HUES48 (cell line): ENCODE results near the gene CD22.

Source experiments
- H3K27ac ChIP-seq: one replicate; pipeline ENCODE4 v1.7.0; 2013; ENCODE audit warnings: low read depth, low read length, inconsistent platforms
- H3K27me3 ChIP-seq: 2 replicates; pipeline ENCODE4 v1.6.1; 2013; ENCODE audit warnings: mild to moderate bottlenecking, low read length; ENCODE audit not compliant: control insufficient read depth, insufficient read depth
- H3K36me3 ChIP-seq: 2 replicates; pipeline ENCODE4 v1.6.1; 2013; ENCODE audit warnings: low read length; ENCODE audit not compliant: control insufficient read depth, insufficient read depth
- H3K4me1 ChIP-seq: 2 replicates; pipeline ENCODE4 v1.6.1; 2013; ENCODE audit warnings: mild to moderate bottlenecking, low read length; ENCODE audit not compliant: control insufficient read depth, insufficient read depth
- H3K4me3 ChIP-seq: 2 replicates; pipeline ENCODE4 v1.5.1; 2013; ENCODE audit warnings: mild to moderate bottlenecking, low read depth, low read length
- H3K9ac ChIP-seq: 2 replicates; pipeline ENCODE4 v1.6.1; 2013; ENCODE audit warnings: mild to moderate bottlenecking, low read depth, low read length, moderate library complexity
- H3K9me3 ChIP-seq: 2 replicates; pipeline ENCODE4 v1.6.1; 2013; ENCODE audit warnings: low read length; ENCODE audit not compliant: control insufficient read depth, insufficient read depth

CD22 gene

DNA sequence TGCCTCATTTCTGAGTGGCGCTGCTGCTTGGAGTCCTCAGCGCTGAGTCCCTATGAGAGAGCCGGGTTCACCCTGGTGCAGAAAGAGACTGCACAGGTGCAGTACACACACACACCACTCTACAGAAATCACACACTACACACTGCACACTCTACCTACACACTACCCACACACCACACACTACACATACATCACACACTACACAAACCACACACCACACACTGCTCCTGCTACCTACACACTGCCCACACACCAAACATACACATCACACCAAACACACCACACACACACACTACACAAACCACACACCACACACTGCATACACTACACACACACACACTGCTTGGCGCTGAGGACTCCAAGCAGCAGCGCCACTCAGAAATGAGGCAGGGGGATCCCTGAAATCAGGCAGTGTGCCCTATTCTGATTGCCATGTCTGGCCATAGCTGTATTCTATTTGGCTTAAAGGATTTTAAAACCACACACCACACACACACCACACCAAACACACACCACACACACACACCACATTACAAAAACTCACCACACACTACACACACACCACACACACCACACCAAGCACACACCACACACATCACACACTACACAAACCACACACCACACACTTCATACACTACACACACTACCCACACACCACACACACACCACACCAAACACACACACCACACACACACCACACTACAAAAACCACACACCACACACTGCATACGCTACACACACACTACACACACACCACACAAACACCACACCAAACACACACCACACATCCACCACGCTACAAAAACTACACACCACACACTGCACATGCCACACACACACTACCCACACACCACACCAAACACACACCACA, 32.1 kb upstream of the CD22 start:
- no peak overlapping the region for H3K27ac ChIP-seq
- no peak overlapping the region for H3K9ac ChIP-seq
- peaks cover 4% of the 10 kb centered on the region for H3K4me1 ChIP-seq
- no peaks in the 10 kb centered on the region for H3K27me3 ChIP-seq
- no peak overlapping the region for H3K4me3 ChIP-seq
- H3K9me3 ChIP-seq, result no peaks in the 10 kb centered on the region
- no peaks in the 10 kb centered on the region for H3K36me3 ChIP-seq

DNA sequence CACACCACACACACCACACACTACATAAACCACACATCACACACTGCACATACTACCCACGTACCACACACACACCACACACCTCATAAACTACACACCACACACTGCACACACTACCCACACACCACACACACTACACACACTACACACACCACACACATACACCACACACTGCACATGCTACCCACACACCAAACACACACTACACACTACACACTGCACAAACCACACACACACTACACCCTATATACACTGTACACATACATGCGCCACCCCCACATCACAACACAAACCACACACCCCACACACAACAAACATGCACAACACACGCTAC, 31.5 kb upstream of the CD22 start:
- no peak overlapping the region for H3K27ac ChIP-seq
- peaks cover 4% of the 10 kb centered on the region for H3K4me1 ChIP-seq
- H3K27me3 ChIP-seq, result no peaks in the 10 kb centered on the region
- H3K9me3 ChIP-seq, result no peaks in the 10 kb centered on the region
- H3K36me3 ChIP-seq, result no peaks in the 10 kb centered on the region
- no peak overlapping the region for H3K4me3 ChIP-seq
- H3K9ac ChIP-seq, result no peak overlapping the region

GRCh38 chr19:35297922-35298321, 31.1 kb upstream of the CD22 start:
- Histone ChIP-seq H3K27me3 (no peaks in the 10 kb centered on the region), H3K9me3 (no peaks in the 10 kb centered on the region), H3K4me3 (no peak overlapping the region), H3K4me1 (peaks cover 4% of the 10 kb centered on the region), H3K36me3 (no peaks in the 10 kb centered on the region), H3K27ac (no peak overlapping the region), H3K9ac (no peak overlapping the region)

DNA sequence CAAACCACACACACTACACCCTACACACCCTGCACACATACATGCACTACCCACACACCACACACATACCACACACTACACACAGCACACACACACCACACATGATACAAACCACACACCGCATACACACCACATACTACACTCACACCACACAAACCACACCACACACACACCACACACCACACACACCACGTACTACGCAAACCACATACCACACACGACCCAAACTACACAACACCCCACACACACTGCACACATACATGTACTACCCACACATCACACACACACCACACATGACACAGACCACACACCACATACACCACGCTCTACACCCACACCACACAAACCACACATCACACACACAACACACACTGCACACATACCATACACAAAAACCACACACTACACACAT, 30.4 kb upstream of the CD22 start:
- Histone ChIP-seq H3K9me3 (no peaks in the 10 kb centered on the region), H3K4me3 (no peak overlapping the region), H3K27me3 (no peaks in the 10 kb centered on the region), H3K36me3 (no peaks in the 10 kb centered on the region), H3K9ac (no peak overlapping the region), H3K27ac (no peak overlapping the region), H3K4me1 (peaks cover 4% of the 10 kb centered on the region)

DNA sequence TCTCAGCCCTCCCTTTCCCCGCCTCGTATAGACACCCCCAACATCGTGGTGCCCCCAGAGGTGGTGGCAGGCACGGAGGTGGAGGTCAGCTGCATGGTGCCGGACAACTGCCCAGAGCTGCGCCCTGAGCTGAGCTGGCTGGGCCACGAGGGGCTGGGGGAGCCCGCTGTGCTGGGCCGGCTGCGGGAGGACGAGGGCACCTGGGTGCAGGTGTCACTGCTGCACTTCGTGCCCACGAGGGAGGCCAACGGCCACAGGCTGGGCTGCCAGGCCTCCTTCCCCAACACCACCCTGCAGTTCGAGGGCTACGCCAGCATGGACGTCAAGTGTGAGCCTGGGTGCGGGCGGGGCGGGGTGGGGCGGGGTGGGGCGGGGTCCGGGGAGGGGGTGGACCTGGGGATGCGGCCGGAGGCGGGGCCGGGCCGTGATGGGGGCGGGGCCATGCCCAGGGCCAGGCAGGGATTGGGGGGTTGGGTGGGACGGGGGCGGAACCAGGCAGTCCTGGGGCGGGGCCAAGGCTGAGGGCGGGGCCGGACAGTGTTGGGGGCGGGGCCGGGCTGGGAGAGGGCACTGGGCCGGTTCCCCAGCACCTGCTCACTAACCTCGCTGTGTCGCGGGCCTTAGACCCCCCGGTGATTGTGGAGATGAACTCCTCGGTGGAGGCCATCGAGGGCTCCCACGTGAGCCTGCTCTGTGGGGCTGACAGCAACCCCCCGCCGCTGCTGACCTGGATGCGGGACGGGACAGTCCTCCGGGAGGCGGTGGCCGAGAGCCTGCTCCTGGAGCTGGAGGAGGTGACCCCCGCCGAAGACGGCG, 29.3 kb upstream of the CD22 start:
- H3K27me3 ChIP-seq, result no peaks in the 10 kb centered on the region
- H3K36me3 ChIP-seq, result no peaks in the 10 kb centered on the region
- no peaks in the 10 kb centered on the region for H3K9me3 ChIP-seq
- peak overlapping the region; percentile 35; the same call in 1 of the 2 replicates for H3K4me3 ChIP-seq
- H3K27ac ChIP-seq, result no peak overlapping the region
- no peak overlapping the region for H3K9ac ChIP-seq
- peaks cover 4% of the 10 kb centered on the region for H3K4me1 ChIP-seq

- no peak overlapping the region for H3K27ac ChIP-seq
- no peak overlapping the region for H3K9ac ChIP-seq
- H3K9me3 ChIP-seq, result no peaks in the 10 kb centered on the region
- H3K27me3 ChIP-seq, result no peaks in the 10 kb centered on the region
- H3K4me1 ChIP-seq, result peaks cover 4% of the 10 kb centered on the region
- H3K4me3 ChIP-seq, result no peak overlapping the region
- no peaks in the 10 kb centered on the region for H3K36me3 ChIP-seq
Observed at GRCh38 chr19:35300339-35300649, 28.7 kb upstream of the CD22 start.

GRCh38 chr19:35301961-35302360, 27.0 kb upstream of the CD22 start:
- no peaks in the 10 kb centered on the region; the same call in 1 of the 2 replicates for H3K4me1 ChIP-seq
- no peaks in the 10 kb centered on the region for H3K27me3 ChIP-seq
- no peak overlapping the region for H3K9ac ChIP-seq
- no peak overlapping the region for H3K4me3 ChIP-seq
- no peaks in the 10 kb centered on the region for H3K9me3 ChIP-seq
- H3K27ac ChIP-seq, result no peak overlapping the region
- H3K36me3 ChIP-seq, result no peaks in the 10 kb centered on the region

- Histone ChIP-seq H3K4me3 (no peak overlapping the region), H3K4me1 (no peaks in the 10 kb centered on the region; the same call in 1 of the 2 replicates), H3K27me3 (no peaks in the 10 kb centered on the region), H3K27ac (no peak overlapping the region), H3K9ac (no peak overlapping the region), H3K9me3 (no peaks in the 10 kb centered on the region), H3K36me3 (no peaks in the 10 kb centered on the region)
Observed at GRCh38 chr19:35302446-35302845, 26.5 kb upstream of the CD22 start.

GRCh38 chr19:35303357-35303915, 25.6 kb upstream of the CD22 start:
- Histone ChIP-seq H3K9me3 (no peaks in the 10 kb centered on the region), H3K27ac (no peak overlapping the region), H3K36me3 (no peaks in the 10 kb centered on the region), H3K4me3 (no peak overlapping the region), H3K27me3 (no peaks in the 10 kb centered on the region), H3K4me1 (no peaks in the 10 kb centered on the region; the same call in 1 of the 2 replicates), H3K9ac (no peak overlapping the region)

GRCh38 chr19:35304036-35304435, 25.0 kb upstream of the CD22 start:
- no peak overlapping the region for H3K27ac ChIP-seq
- no peaks in the 10 kb centered on the region; the same call in 1 of the 2 replicates for H3K4me1 ChIP-seq
- H3K27me3 ChIP-seq, result no peaks in the 10 kb centered on the region
- no peaks in the 10 kb centered on the region for H3K9me3 ChIP-seq
- H3K9ac ChIP-seq, result no peak overlapping the region
- no peaks in the 10 kb centered on the region for H3K36me3 ChIP-seq
- H3K4me3 ChIP-seq, result no peak overlapping the region

DNA sequence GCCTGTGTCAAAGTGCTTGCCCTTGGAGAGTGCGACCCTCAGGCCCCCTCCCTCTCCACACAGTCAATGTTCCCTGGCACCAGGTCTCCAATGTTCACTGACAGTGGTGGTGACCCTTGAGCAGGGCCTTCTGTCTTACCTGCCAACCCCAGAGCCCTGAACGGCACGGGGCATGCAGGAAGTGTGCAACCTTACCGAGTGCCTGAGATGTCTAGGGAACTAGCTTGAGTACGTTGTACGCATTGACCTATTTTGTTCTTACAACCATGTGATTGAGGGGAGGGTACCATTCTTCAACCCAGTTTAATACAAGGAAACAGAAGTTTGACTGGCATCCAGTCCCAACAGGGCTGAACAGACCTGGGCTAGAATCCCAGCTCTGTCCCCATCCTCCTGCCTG, 23.8 kb upstream of the CD22 start:
- Histone ChIP-seq H3K36me3 (no peaks in the 10 kb centered on the region), H3K27ac (no peak overlapping the region), H3K4me3 (no peak overlapping the region), H3K27me3 (no peaks in the 10 kb centered on the region), H3K9ac (no peak overlapping the region), H3K4me1 (no peaks in the 10 kb centered on the region; the same call in 1 of the 2 replicates), H3K9me3 (no peaks in the 10 kb centered on the region)
